ENCODE measurements around the gene ALG14. TPM values are rescaled to one million over a fixed set of nuclear protein-coding genes. Genes with fewer than 3 reads are reported as not detected.
"Not testable (repeated sequence)": the region's sequence is repeated elsewhere in the genome, so short reads cannot be mapped to it uniquely, and the experiment has no call there.

The ALG14 gene
- polyA plus RNA-seq, 3 donors: 0.79 to 2.7 (median 2.0) TPM

- H3K27ac ChIP-seq (ENCODE audit: low read depth, low read length): no peak overlapping the region
- 90 to 96% (median 96%) methylated on average over 3 of the region's 3 CpGs for WGBS, 3 donors
These were observed 74.6 kb downstream of the ALG14 start for GRCh38 chr1:94998114-94998513.

GRCh38 chr1:94995536-94995935, 77.2 kb downstream of the ALG14 start:
- WGBS, 3 donors: 88 to 90% (median 89%) methylated on average over 6 of the region's 6 CpGs
- H3K27ac ChIP-seq (ENCODE audit: low read depth, low read length): not testable (repeated sequence)

GRCh38 chr1:94994805-94995204, 77.9 kb downstream of the ALG14 start:
- no peak overlapping the region for H3K27ac ChIP-seq (ENCODE audit: low read depth, low read length)
- WGBS, 3 donors: 19 to 26% (median 19%) methylated on average over 2 of the region's 2 CpGs

GRCh38 chr1:94993931-94994645, 78.7 kb downstream of the ALG14 start:
- WGBS, 3 donors: 68 to 70% (median 69%) methylated on average over 4 of the region's 4 CpGs

GRCh38 chr1:94992863-94993563, 79.7 kb downstream of the ALG14 start:
- WGBS, 3 donors: 55 to 91% (median 72%) methylated on average over 2 of the region's 2 CpGs
- no peak overlapping the region for H3K27ac ChIP-seq (ENCODE audit: low read depth, low read length)

More at GRCh38 chr1:94993931-94994645, 78.7 kb downstream of the ALG14 start:
- H3K27ac ChIP-seq (ENCODE audit: low read depth, low read length): peak overlapping the region; percentile 22

GRCh38 chr1:94992161-94992560, 80.6 kb downstream of the ALG14 start:
- no peak overlapping the region for H3K27ac ChIP-seq (ENCODE audit: low read depth, low read length)

GRCh38 chr1:94989911-94990473, 82.8 kb downstream of the ALG14 start:
- WGBS, 3 donors: 77 to 84% (median 77%) methylated on average over 6 of the region's 6 CpGs
- H3K27ac ChIP-seq (ENCODE audit: low read depth, low read length): no peak overlapping the region

More at GRCh38 chr1:94992161-94992560, 80.6 kb downstream of the ALG14 start:
- WGBS, 3 donors: 78 to 83% (median 78%) methylated on average over 5 of the region's 5 CpGs

- no peak overlapping the region for H3K27ac ChIP-seq (ENCODE audit: low read depth, low read length)
- WGBS, 3 donors: 28 to 63% (median 50%) methylated on average over 1 of the region's 1 CpG
These were observed 83.4 kb downstream of the ALG14 start for GRCh38 chr1:94989398-94989797.

- H3K27ac ChIP-seq (ENCODE audit: low read depth, low read length): no peak overlapping the region
These were observed 84.4 kb downstream of the ALG14 start for GRCh38 chr1:94988356-94988755.

GRCh38 chr1:94986783-94987182, 86.0 kb downstream of the ALG14 start:
- WGBS, 3 donors: 86 to 96% (median 89%) methylated on average over 6 of the region's 6 CpGs
- no peak overlapping the region for H3K27ac ChIP-seq (ENCODE audit: low read depth, low read length)

GRCh38 chr1:94983171-94983739, 89.5 kb downstream of the ALG14 start:
- no peak overlapping the region for H3K27ac ChIP-seq (ENCODE audit: low read depth, low read length)
- 56 to 78% (median 68%) methylated on average over 7 of the region's 7 CpGs for WGBS, 3 donors

GRCh38 chr1:94982398-94982797, 90.4 kb downstream of the ALG14 start:
- 70 to 90% (median 78%) methylated on average over 2 of the region's 2 CpGs for WGBS, 3 donors
- H3K27ac ChIP-seq (ENCODE audit: low read depth, low read length): no peak overlapping the region

- H3K27ac ChIP-seq (ENCODE audit: low read depth, low read length): no peak overlapping the region
- 79 to 96% (median 81%) methylated on average over 1 of the region's 1 CpG for WGBS, 3 donors
These were observed 91.2 kb downstream of the ALG14 start for GRCh38 chr1:94981575-94981973.

GRCh38 chr1:94980582-94981574, 91.9 kb downstream of the ALG14 start:
- H3K27ac ChIP-seq (ENCODE audit: low read depth, low read length): no peak overlapping the region

GRCh38 chr1:94979656-94980581, 92.8 kb downstream of the ALG14 start:
- no peak overlapping the region for H3K27ac ChIP-seq (ENCODE audit: low read depth, low read length)
- WGBS, 3 donors: 60 to 80% (median 70%) methylated on average over 9 of the region's 9 CpGs

More at GRCh38 chr1:94980582-94981574, 91.9 kb downstream of the ALG14 start:
- WGBS, 3 donors: 84 to 89% (median 88%) methylated on average over 6 of the region's 6 CpGs

- WGBS, 3 donors: 81 to 96% (median 89%) methylated on average over 5 of the region's 5 CpGs
- H3K27ac ChIP-seq (ENCODE audit: low read depth, low read length): no peak overlapping the region
These were observed 93.6 kb downstream of the ALG14 start for GRCh38 chr1:94979131-94979530.

- no peak overlapping the region for H3K27ac ChIP-seq (ENCODE audit: low read depth, low read length)
- WGBS, 3 donors: 93 to 95% (median 95%) methylated on average over 2 of the region's 2 CpGs
These were observed 94.3 kb downstream of the ALG14 start for GRCh38 chr1:94978401-94978800.

Data from adipose tissue (tissue), 3 donors.